Esophagus muscularis mucosa (tissue), 4 donors: ENCODE measurements around the gene DNAJC5. TPM values are rescaled to one million over a fixed set of nuclear protein-coding genes. Genes with fewer than 3 reads are reported as not detected.

ENCODE experiments used
- DNase-seq: peaks from one replicate; pipeline ENCODE4 v3.0.0-alpha.2; 2017; ENCODE audit errors: extremely low spot score
- H3K27ac ChIP-seq, 4 donors: fragments of 200-600 bp; sonication (generic); replicated peaks in 1 of 4; 1 replicate in 3 of 4; 2 replicates in 1 of 4; pipeline ENCODE4 v1.5.1; 2016 to 2019; ENCODE audit warnings: mild to moderate bottlenecking in 1 of 4
- H3K27me3 ChIP-seq, 4 donors: fragments of 200-600 bp; sonication (generic); one replicate each; pipeline versions ENCODE4 v1.5.1 to v1.6.0; 2016 to 2019
- H3K36me3 ChIP-seq, 4 donors: fragments of 200-600 bp; sonication (generic); one replicate each; pipeline ENCODE4 v1.5.1; 2016 to 2019
- H3K4me1 ChIP-seq, 4 donors: fragments of 200-600 bp; sonication (generic); one replicate each; pipeline ENCODE4 v1.5.1; 2016 to 2019
- H3K4me3 ChIP-seq, 4 donors: fragments of 200-600 bp; sonication (generic); 1 replicate in 2 of 4; 2 replicates in 2 of 4; pipeline ENCODE4 v1.5.1; 2016 to 2019; ENCODE audit warnings: mild to moderate bottlenecking in 4 of 4, moderate library complexity in 1 of 4
- H3K9me3 ChIP-seq, 4 donors: fragments of 200-600 bp; sonication (generic); 1 replicate in 3 of 4; 2 replicates in 1 of 4; pipeline ENCODE4 v1.5.1; 2016 to 2019
- CTCF ChIP-seq, 3 experiments: fragments of 200-600 bp in 2 of 3; fragments of 450-650 bp in 1 of 3; sonication (generic) in 2 of 3; IDR thresholded peaks; one replicate each; pipeline ENCODE4 v1.5.1; 2017 to 2019; ENCODE audit warnings: antibody characterized with exemption in 3 of 3, mild to moderate bottlenecking in 2 of 3, moderate library complexity in 1 of 3
- EP300 ChIP-seq: sonication (generic); formaldehyde crosslinking; IDR thresholded peaks from one replicate; pipeline ENCODE4 v1.6.1; 2017; ENCODE audit warnings: antibody characterized with exemption
- POLR2A ChIP-seq: fragments of 450-650 bp; IDR thresholded peaks from one replicate; pipeline ENCODE4 v1.6.1; 2017; ENCODE audit warnings: antibody characterized with exemption, moderate library complexity, mild to moderate bottlenecking, low read depth
- POLR2AphosphoS5 ChIP-seq, 2 donors: sonication (generic); formaldehyde crosslinking; IDR thresholded peaks; one replicate each; pipeline ENCODE4 v1.6.1; 2017; ENCODE audit warnings: antibody characterized with exemption in 2 of 2
- whole genome bisulfite sequencing: methylation state at CpG from one replicate; pipeline ENCODE4 v1.1.5; 2018; 5-methylcytosine and 5-hydroxymethylcytosine counted together
- intact Hi-C: fragments of 100-400 bp; cut with DNase I; formaldehyde crosslinking; loops from one replicate; pipeline ENCODE4 v1.15.1; 2023
- total RNA-seq, 4 donors: library from RNA; depleted of rRNA; stranded (reverse); fragments of >200 nt; gene quantifications; one replicate each; pipeline versions ENCODE4 v1.1.0 to v1.2.1, GENCODE V29; 2016

The DNAJC5 gene
- total RNA-seq, 4 donors from 2014 or later: 39.5 to 64.9 (median 53.1) TPM

- H3K36me3 ChIP-seq: peaks cover 42 to 88% (median 85%) of the 10 kb centered on the region in 4 donors
- intact Hi-C loops: no loop called here
These were observed 37.8 kb downstream of the DNAJC5 start for GRCh38 chr20:63932606-63933160.

GRCh38 chr20:63933646-63934045 is 38.7 kb downstream of the DNAJC5 start:
- Histone ChIP-seq H3K36me3 (peaks cover 34 to 87% (median 83%) of the 10 kb centered on the region in 4 donors), H3K9me3 (no peaks in the 10 kb centered on the region), H3K4me1 (peaks cover 0 to 15% (median 0%) of the 10 kb centered on the region in 4 donors), H3K4me3 (no peak overlapping the region), H3K27ac (no peak overlapping the region), H3K27me3 (no peaks in the 10 kb centered on the region)
- WGBS: 67% methylated on average over 5 of the region's 5 CpGs
- intact Hi-C loops: no loop called here
- DNase-seq: no peak
- TF ChIP-seq CTCF (IDR thresholded peaks at IDR 0.05): no peak
- no peak for TF ChIP-seq POLR2AphosphoS5 (IDR thresholded peaks at IDR 0.05)
- no peak for TF ChIP-seq POLR2A
- no peak for TF ChIP-seq EP300

More at GRCh38 chr20:63932606-63933160, 37.8 kb downstream of the DNAJC5 start:
- no peak for TF ChIP-seq EP300
- TF ChIP-seq POLR2A: no peak
- no peak for TF ChIP-seq POLR2AphosphoS5 (IDR thresholded peaks at IDR 0.05)
- TF ChIP-seq CTCF (IDR thresholded peaks at IDR 0.05): no peak
- H3K9me3 ChIP-seq: no peaks in the 10 kb centered on the region
- DNase-seq: no peak
- 89% methylated on average over 16 of the region's 17 CpGs for WGBS
- H3K4me3 ChIP-seq: no peak overlapping the region
- H3K27me3 ChIP-seq: no peaks in the 10 kb centered on the region
- H3K27ac ChIP-seq: no peak overlapping the region
- peaks cover 0 to 11% (median 0%) of the 10 kb centered on the region in 4 donors for H3K4me1 ChIP-seq

- WGBS: 74% methylated on average over 34 of the region's 37 CpGs
- Histone ChIP-seq H3K4me3 (no peak overlapping the region), H3K4me1 (peaks cover 0 to 19% (median 0%) of the 10 kb centered on the region in 4 donors), H3K36me3 (peaks cover 26 to 87% (median 83%) of the 10 kb centered on the region in 4 donors), H3K27ac (no peak overlapping the region), H3K27me3 (no peaks in the 10 kb centered on the region), H3K9me3 (no peaks in the 10 kb centered on the region)
- intact Hi-C loops: no loop called here
- no peak for DNase-seq
- no peak for TF ChIP-seq POLR2AphosphoS5 (IDR thresholded peaks at IDR 0.05)
- peak in 1 of 3 experiments; percentile 37 for TF ChIP-seq CTCF (IDR thresholded peaks at IDR 0.05)
- no peak for TF ChIP-seq POLR2A
These were observed 39.5 kb downstream of the DNAJC5 start for GRCh38 chr20:63934271-63935068.

GRCh38 chr20:63935447-63935846 is 40.5 kb downstream of the DNAJC5 start:
- DNase-seq: no peak
- 92% methylated on average over 7 of the region's 9 CpGs for WGBS
- TF ChIP-seq CTCF (IDR thresholded peaks at IDR 0.05) (no peak), POLR2AphosphoS5 (IDR thresholded peaks at IDR 0.05) (no peak), EP300 (no peak), POLR2A (no peak)
- Histone ChIP-seq H3K36me3 (peaks cover 22 to 87% (median 83%) of the 10 kb centered on the region in 4 donors), H3K4me3 (no peak overlapping the region), H3K4me1 (peaks cover 0 to 25% (median 0%) of the 10 kb centered on the region in 4 donors), H3K27ac (no peak overlapping the region), H3K9me3 (no peaks in the 10 kb centered on the region), H3K27me3 (no peaks in the 10 kb centered on the region)
- intact Hi-C loops: no loop called here
